Measurements from ENCODE around the gene PSMG2. TPM values are rescaled to one million over a fixed set of nuclear protein-coding genes. Genes with fewer than 3 reads are reported as not detected.
A peak's percentile ranks its signal among the peaks of the same experiment; 100 is the strongest.

PSMG2 gene
- total and polyA plus RNA-seq, 2 of the 13 experiments (the other 11 are each of a cell fraction or from before 2014, with no cell fraction given) = 53.4 to 94.8 TPM

DNA sequence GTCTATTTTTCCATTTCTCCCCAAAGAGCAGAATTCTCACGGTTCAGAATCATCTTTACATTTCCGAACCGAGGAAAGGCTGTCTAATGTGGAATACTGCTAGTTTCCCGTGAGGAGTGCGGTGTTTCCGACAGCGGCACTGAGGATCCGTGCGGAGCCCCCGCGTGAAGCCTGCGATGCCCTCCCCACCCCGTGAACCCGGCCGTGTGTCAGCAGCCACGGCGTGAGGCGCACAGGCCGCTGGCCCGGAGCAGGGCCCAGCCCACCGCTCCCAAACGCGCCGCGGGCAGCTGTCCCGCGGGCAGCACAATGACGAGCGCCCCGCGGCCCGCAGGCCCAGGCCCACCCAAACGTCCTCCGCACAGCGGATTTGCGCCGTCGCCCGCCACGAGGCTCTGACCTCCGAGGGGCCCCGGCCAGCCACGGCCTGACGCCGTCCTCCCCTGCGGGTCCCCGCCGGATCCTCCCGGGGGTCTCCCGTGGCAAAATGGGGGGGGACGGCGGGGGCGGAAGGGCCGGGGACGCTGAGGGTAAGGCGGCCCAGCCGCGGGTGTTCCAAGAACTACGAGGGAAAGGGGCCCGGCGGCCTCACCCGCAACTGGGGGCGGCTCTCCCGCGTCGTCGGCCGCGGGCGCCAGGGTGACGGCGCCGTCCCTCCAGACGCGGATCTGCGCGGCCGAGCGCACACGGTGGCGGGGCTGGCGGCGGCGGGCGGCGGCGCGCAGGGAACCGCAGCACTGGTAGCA, 45.7 kb upstream of the PSMG2 start (continued):
- TF ChIP-seq ZNF407 (CRISPR knock-in tag; IDR thresholded peaks at IDR 0.05; ENCODE audit: not compliant biosample characterization) (peak; percentile 54), STAG1 (CRISPR knock-in tag; IDR thresholded peaks at IDR 0.05) (peak; percentile 27; the same call in 1 of the 2 replicates), ZC3H4 (CRISPR knock-in tag; IDR thresholded peaks at IDR 0.05; ENCODE audit: borderline replicate concordance) (no peak)
- TF ChIP-seq, protein P1, sequence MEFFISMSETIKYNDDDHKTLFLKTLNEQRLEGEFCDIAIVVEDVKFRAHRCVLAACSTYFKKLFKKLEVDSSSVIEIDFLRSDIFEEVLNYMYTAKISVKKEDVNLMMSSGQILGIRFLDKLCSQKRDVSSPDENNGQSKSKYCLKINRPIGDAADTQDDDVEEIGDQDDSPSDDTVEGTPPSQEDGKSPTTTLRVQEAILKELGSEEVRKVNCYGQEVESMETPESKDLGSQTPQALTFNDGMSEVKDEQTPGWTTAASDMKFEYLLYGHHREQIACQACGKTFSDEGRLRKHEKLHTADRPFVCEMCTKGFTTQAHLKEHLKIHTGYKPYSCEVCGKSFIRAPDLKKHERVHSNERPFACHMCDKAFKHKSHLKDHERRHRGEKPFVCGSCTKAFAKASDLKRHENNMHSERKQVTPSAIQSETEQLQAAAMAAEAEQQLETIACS (CRISPR knock-in tag; IDR thresholded peaks at IDR 0.05) = peak; percentile 69
- TF ChIP-seq, protein P2, sequence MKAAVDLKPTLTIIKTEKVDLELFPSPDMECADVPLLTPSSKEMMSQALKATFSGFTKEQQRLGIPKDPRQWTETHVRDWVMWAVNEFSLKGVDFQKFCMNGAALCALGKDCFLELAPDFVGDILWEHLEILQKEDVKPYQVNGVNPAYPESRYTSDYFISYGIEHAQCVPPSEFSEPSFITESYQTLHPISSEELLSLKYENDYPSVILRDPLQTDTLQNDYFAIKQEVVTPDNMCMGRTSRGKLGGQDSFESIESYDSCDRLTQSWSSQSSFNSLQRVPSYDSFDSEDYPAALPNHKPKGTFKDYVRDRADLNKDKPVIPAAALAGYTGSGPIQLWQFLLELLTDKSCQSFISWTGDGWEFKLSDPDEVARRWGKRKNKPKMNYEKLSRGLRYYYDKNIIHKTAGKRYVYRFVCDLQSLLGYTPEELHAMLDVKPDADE (CRISPR knock-in tag; IDR thresholded peaks at IDR 0.05) = 0 out of 2 replicates have a peak, but pooled peaks have one; percentile 32
- TF ChIP-seq, protein P3, sequence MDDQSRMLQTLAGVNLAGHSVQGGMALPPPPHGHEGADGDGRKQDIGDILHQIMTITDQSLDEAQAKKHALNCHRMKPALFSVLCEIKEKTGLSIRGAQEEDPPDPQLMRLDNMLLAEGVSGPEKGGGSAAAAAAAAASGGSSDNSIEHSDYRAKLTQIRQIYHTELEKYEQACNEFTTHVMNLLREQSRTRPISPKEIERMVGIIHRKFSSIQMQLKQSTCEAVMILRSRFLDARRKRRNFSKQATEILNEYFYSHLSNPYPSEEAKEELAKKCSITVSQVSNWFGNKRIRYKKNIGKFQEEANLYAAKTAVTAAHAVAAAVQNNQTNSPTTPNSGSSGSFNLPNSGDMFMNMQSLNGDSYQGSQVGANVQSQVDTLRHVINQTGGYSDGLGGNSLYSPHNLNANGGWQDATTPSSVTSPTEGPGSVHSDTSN (CRISPR knock-in tag; IDR thresholded peaks at IDR 0.05; ENCODE audit: borderline replicate concordance) = no peak

All from HepG2 (cell line).